HepG2 (cell line): Measurements from ENCODE around the gene GALNT10. TPM values are rescaled to one million over a fixed set of nuclear protein-coding genes. Genes with fewer than 3 reads are reported as not detected.

Source experiments
- ZFP36L1 ChIP-seq: sonication (generic); formaldehyde crosslinking; IDR thresholded peaks from 2 replicates; pipeline ENCODE4 v1.8.0; 2022; ENCODE audit warnings: mild to moderate bottlenecking, missing genetic modification reagents, moderate library complexity
- ZNF225 ChIP-seq: sonication (generic); formaldehyde crosslinking; IDR thresholded peaks from 2 replicates; pipeline ENCODE4 v1.4.0; 2020; ENCODE audit warnings: mild to moderate bottlenecking, missing genetic modification reagents
- ZNF446 ChIP-seq: sonication (generic); formaldehyde crosslinking; IDR thresholded peaks from 2 replicates; pipeline ENCODE4 v1.5.0; 2020; ENCODE audit warnings: mild to moderate bottlenecking, missing genetic modification reagents
- polyA plus RNA-seq, 8 experiments: library from polyadenylated mRNA; depleted of rRNA in 3 of 8; stranded (reverse) in 7 of 8; unstranded in 1 of 8; fragments of >200 nt; fragmentation: Illumina TruSeq in 4 of 8; extraction: Trizol in 4 of 8; gene quantifications; 2 replicates each; pipeline versions ENCODE4 v1.2.1 to v1.2.3, GENCODE V29; 2011 to 2016; ENCODE audit warnings: low read depth in 4 of 8, missing spikeins in 1 of 8, mixed read lengths in 1 of 8; ENCODE audit not compliant: insufficient read depth in 1 of 8
- total RNA-seq, 5 experiments: library from RNA; depleted of rRNA; stranded (reverse); fragments of >200 nt; fragmentation: Illumina TruSeq; extraction: Trizol; gene quantifications; 2 replicates each; pipeline ENCODE4 v1.2.3, GENCODE V29; 2016; ENCODE audit warnings: low read depth in 1 of 5
- TF ChIP-seq, protein P1 (sequence below): IDR thresholded peaks from 2 replicates; pipeline ENCODE4 v1.6.1; 2016; ENCODE audit warnings: mild to moderate bottlenecking
- TF ChIP-seq, protein P2 (sequence below): sonication (generic); formaldehyde crosslinking; IDR thresholded peaks from one replicate; pipeline ENCODE4 v1.5.1; 2020; ENCODE audit warnings: mild to moderate bottlenecking, missing genetic modification reagents; ENCODE audit errors: not compliant biosample characterization
- TF ChIP-seq, protein P3 (sequence below): sonication (generic); formaldehyde crosslinking; IDR thresholded peaks from 2 replicates; pipeline ENCODE4 v1.9.0; 2022; ENCODE audit warnings: missing genetic modification reagents, mild to moderate bottlenecking, borderline replicate concordance
- TF ChIP-seq, protein P4 (sequence below): fragments of 450-650 bp; IDR thresholded peaks from 2 replicates; pipeline ENCODE4 v1.6.1; 2017; ENCODE audit warnings: mild to moderate bottlenecking
- TF ChIP-seq, protein P5 (sequence below): IDR thresholded peaks from 2 replicates; pipeline ENCODE4 v1.4.0; 2020; ENCODE audit warnings: mild to moderate bottlenecking, missing genetic modification reagents

GALNT10 gene
- total and polyA plus RNA-seq, 2 of the 13 experiments (the other 11 are each of a cell fraction or from before 2014, with no cell fraction given) = 8.1 to 11.2 TPM

DNA sequence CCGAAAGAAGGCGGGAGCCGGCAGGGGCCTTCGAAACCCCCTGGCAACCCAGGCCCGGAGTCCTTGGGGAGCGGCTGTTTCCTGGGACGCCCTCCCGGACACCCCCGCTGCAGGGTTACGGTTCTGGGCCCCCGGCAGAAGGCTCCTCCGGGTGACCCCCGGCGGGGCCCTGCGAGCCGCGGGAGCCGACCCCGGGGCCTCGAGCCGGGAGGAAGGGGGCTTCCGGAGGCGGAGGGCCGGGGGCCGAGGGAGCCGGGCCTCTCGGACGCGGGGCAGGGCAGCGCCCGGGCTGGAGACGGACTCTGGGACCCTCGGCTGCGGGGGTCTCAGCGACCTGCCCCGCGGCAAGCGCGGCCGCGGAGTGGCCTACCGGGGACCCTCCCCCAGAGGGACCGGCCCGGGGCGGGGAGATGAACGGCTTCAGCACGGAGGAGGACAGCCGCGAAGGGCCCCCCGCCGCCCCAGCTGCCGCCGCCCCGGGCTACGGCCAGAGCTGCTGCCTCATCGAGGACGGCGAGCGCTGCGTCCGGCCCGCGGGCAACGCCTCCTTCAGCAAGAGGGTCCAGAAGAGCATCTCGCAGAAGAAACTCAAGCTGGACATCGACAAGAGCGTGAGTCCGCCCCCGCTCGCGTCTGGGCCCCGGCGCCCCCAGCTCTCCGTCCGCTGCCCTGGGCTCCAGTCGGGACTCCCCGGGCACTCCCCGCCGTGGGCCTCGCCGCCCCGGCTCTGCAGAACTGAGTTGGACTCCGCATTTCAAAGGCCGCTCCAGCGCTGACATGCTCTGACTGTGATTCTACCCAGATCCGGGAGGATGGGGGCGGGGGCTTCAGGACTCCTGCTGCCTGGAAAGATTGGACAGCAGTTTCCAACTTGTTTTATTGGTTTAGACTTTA lies 255.9 kb downstream of the GALNT10 start (continued):
- TF ChIP-seq, protein P1, sequence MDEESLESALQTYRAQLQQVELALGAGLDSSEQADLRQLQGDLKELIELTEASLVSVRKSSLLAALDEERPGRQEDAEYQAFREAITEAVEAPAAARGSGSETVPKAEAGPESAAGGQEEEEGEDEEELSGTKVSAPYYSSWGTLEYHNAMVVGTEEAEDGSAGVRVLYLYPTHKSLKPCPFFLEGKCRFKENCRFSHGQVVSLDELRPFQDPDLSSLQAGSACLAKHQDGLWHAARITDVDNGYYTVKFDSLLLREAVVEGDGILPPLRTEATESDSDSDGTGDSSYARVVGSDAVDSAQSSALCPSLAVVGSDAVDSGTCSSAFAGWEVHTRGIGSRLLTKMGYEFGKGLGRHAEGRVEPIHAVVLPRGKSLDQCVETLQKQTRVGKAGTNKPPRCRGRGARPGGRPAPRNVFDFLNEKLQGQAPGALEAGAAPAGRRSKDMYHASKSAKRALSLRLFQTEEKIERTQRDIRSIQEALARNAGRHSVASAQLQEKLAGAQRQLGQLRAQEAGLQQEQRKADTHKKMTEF (CRISPR knock-in tag) = 0 out of 2 replicates have a peak, but pooled peaks have one; percentile 34
- no peak for TF ChIP-seq ZNF446
- TF ChIP-seq, protein P2, sequence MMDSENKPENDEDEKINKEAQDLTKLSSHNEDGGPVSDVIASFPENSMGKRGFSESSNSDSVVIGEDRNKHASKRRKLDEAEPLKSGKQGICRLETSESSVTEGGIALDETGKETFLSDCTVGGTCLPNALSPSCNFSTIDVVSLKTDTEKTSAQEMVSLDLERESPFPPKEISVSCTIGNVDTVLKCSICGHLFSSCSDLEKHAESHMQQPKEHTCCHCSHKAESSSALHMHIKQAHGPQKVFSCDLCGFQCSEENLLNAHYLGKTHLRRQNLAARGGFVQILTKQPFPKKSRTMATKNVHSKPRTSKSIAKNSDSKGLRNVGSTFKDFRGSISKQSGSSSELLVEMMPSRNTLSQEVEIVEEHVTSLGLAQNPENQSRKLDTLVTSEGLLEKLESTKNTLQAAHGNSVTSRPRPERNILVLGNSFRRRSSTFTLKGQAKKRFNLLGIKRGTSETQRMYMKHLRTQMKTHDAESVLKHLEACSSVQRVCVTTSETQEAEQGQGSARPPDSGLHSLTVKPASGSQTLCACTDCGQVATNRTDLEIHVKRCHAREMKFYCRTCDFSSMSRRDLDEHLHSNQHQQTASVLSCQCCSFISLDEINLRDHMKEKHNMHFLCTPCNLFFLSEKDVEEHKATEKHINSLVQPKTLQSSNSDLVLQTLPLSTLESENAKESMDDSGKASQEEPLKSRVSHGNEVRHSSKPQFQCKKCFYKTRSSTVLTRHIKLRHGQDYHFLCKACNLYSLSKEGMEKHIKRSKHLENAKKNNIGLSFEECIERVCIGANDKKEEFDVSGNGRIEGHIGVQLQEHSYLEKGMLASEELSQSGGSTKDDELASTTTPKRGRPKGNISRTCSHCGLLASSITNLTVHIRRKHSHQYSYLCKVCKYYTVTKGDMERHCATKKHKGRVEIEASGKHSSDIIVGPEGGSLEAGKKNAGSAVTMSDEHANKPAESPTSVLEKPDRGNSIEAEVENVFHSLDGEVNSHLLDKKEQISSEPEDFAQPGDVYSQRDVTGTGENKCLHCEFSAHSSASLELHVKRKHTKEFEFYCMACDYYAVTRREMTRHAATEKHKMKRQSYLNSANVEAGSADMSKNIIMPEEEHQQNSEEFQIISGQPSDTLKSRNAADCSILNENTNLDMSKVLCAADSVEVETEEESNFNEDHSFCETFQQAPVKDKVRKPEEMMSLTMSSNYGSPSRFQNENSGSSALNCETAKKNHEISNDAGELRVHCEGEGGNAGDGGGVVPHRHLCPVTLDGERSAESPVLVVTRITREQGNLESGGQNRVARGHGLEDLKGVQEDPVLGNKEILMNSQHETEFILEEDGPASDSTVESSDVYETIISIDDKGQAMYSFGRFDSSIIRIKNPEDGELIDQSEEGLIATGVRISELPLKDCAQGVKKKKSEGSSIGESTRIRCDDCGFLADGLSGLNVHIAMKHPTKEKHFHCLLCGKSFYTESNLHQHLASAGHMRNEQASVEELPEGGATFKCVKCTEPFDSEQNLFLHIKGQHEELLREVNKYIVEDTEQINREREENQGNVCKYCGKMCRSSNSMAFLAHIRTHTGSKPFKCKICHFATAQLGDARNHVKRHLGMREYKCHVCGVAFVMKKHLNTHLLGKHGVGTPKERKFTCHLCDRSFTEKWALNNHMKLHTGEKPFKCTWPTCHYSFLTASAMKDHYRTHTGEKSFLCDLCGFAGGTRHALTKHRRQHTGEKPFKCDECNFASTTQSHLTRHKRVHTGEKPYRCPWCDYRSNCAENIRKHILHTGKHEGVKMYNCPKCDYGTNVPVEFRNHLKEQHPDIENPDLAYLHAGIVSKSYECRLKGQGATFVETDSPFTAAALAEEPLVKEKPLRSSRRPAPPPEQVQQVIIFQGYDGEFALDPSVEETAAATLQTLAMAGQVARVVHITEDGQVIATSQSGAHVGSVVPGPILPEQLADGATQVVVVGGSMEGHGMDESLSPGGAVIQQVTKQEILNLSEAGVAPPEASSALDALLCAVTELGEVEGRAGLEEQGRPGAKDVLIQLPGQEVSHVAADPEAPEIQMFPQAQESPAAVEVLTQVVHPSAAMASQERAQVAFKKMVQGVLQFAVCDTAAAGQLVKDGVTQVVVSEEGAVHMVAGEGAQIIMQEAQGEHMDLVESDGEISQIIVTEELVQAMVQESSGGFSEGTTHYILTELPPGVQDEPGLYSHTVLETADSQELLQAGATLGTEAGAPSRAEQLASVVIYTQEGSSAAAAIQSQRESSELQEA (CRISPR knock-in tag) = peak; percentile 16
- TF ChIP-seq ZNF225 = peak; percentile 28; the same call in 1 of the 2 replicates
- TF ChIP-seq ZFP36L1 (CRISPR knock-in tag) = no peak
- TF ChIP-seq, protein P3, sequence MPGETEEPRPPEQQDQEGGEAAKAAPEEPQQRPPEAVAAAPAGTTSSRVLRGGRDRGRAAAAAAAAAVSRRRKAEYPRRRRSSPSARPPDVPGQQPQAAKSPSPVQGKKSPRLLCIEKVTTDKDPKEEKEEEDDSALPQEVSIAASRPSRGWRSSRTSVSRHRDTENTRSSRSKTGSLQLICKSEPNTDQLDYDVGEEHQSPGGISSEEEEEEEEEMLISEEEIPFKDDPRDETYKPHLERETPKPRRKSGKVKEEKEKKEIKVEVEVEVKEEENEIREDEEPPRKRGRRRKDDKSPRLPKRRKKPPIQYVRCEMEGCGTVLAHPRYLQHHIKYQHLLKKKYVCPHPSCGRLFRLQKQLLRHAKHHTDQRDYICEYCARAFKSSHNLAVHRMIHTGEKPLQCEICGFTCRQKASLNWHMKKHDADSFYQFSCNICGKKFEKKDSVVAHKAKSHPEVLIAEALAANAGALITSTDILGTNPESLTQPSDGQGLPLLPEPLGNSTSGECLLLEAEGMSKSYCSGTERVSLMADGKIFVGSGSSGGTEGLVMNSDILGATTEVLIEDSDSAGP (CRISPR knock-in tag) = 0 out of 2 replicates have a peak, but pooled peaks have one; percentile 42
- TF ChIP-seq, protein P4, sequence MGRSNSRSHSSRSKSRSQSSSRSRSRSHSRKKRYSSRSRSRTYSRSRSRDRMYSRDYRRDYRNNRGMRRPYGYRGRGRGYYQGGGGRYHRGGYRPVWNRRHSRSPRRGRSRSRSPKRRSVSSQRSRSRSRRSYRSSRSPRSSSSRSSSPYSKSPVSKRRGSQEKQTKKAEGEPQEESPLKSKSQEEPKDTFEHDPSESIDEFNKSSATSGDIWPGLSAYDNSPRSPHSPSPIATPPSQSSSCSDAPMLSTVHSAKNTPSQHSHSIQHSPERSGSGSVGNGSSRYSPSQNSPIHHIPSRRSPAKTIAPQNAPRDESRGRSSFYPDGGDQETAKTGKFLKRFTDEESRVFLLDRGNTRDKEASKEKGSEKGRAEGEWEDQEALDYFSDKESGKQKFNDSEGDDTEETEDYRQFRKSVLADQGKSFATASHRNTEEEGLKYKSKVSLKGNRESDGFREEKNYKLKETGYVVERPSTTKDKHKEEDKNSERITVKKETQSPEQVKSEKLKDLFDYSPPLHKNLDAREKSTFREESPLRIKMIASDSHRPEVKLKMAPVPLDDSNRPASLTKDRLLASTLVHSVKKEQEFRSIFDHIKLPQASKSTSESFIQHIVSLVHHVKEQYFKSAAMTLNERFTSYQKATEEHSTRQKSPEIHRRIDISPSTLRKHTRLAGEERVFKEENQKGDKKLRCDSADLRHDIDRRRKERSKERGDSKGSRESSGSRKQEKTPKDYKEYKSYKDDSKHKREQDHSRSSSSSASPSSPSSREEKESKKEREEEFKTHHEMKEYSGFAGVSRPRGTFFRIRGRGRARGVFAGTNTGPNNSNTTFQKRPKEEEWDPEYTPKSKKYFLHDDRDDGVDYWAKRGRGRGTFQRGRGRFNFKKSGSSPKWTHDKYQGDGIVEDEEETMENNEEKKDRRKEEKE = no peak
- TF ChIP-seq, protein P5, sequence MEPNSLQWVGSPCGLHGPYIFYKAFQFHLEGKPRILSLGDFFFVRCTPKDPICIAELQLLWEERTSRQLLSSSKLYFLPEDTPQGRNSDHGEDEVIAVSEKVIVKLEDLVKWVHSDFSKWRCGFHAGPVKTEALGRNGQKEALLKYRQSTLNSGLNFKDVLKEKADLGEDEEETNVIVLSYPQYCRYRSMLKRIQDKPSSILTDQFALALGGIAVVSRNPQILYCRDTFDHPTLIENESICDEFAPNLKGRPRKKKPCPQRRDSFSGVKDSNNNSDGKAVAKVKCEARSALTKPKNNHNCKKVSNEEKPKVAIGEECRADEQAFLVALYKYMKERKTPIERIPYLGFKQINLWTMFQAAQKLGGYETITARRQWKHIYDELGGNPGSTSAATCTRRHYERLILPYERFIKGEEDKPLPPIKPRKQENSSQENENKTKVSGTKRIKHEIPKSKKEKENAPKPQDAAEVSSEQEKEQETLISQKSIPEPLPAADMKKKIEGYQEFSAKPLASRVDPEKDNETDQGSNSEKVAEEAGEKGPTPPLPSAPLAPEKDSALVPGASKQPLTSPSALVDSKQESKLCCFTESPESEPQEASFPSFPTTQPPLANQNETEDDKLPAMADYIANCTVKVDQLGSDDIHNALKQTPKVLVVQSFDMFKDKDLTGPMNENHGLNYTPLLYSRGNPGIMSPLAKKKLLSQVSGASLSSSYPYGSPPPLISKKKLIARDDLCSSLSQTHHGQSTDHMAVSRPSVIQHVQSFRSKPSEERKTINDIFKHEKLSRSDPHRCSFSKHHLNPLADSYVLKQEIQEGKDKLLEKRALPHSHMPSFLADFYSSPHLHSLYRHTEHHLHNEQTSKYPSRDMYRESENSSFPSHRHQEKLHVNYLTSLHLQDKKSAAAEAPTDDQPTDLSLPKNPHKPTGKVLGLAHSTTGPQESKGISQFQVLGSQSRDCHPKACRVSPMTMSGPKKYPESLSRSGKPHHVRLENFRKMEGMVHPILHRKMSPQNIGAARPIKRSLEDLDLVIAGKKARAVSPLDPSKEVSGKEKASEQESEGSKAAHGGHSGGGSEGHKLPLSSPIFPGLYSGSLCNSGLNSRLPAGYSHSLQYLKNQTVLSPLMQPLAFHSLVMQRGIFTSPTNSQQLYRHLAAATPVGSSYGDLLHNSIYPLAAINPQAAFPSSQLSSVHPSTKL = no peak
